ENCODE measurements around the gene PHACTR2.

DNA sequence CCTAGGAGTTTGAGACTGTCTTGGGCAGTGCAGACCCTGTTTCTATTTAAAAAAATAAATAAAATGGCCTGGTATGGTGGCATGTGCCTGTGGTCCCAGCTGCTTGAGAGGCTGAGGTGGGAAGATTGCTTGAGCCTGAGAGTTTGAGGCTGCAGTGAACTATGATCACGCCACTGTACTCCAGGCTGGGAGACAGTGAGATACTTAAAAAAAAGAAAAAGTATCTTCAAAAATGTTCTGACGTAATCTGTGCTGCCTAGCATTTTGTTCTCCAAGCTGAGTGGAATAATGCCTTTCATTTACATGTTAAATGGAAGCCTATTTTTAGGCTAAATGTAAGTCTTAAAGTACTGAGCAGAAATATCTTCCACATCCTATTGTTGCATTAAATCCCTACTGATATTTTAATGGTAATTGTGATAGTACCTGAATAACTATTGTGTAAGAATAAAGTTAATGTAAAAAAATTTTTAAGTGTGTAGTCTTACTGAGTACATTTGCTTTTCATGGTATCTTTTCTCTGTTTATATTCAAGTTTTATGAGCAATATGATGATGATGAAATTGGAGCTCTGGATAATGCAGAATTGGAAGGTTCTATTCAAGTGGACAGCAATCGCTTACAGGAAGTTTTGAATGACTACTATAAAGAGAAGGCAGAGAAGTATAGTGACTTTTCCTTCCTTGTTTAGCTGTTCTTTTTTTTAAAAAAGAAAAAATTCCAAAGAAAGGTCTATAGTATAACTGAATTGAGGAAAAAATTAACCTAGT, 182.3 kb downstream of the PHACTR2 start:
- TF ChIP-seq, protein P1, sequence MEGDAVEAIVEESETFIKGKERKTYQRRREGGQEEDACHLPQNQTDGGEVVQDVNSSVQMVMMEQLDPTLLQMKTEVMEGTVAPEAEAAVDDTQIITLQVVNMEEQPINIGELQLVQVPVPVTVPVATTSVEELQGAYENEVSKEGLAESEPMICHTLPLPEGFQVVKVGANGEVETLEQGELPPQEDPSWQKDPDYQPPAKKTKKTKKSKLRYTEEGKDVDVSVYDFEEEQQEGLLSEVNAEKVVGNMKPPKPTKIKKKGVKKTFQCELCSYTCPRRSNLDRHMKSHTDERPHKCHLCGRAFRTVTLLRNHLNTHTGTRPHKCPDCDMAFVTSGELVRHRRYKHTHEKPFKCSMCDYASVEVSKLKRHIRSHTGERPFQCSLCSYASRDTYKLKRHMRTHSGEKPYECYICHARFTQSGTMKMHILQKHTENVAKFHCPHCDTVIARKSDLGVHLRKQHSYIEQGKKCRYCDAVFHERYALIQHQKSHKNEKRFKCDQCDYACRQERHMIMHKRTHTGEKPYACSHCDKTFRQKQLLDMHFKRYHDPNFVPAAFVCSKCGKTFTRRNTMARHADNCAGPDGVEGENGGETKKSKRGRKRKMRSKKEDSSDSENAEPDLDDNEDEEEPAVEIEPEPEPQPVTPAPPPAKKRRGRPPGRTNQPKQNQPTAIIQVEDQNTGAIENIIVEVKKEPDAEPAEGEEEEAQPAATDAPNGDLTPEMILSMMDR (conservative IDR thresholded peaks at IDR 0.05): no peak
- TF ChIP-seq EZH2 (IDR thresholded peaks at IDR 0.05; ENCODE audit: low read depth): no peak
